ENCODE data around the gene SEZ6.

DNA sequence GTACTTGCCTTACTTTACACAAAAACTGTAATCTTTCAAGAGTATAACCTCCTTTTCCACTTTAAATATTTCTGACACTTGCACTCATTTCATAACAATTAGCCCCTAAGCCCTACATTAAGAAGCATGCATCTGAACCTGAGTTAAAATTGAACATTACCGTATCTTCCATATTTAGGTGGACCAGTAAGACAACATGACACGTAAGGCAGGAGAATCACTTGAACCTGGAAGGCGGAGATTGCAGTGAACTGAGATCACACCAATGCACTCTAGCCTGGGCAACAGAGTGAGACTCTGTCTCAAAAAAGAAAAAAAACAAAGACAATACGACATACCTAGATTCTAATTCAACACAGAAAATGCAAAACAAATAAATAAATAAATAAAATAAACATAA lies 61.5 kb downstream of the SEZ6 start:
- TF ChIP-seq, protein P1, sequence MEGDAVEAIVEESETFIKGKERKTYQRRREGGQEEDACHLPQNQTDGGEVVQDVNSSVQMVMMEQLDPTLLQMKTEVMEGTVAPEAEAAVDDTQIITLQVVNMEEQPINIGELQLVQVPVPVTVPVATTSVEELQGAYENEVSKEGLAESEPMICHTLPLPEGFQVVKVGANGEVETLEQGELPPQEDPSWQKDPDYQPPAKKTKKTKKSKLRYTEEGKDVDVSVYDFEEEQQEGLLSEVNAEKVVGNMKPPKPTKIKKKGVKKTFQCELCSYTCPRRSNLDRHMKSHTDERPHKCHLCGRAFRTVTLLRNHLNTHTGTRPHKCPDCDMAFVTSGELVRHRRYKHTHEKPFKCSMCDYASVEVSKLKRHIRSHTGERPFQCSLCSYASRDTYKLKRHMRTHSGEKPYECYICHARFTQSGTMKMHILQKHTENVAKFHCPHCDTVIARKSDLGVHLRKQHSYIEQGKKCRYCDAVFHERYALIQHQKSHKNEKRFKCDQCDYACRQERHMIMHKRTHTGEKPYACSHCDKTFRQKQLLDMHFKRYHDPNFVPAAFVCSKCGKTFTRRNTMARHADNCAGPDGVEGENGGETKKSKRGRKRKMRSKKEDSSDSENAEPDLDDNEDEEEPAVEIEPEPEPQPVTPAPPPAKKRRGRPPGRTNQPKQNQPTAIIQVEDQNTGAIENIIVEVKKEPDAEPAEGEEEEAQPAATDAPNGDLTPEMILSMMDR (conservative IDR thresholded peaks at IDR 0.05 in 1 of 2, IDR thresholded peaks at IDR 0.05 in 1 of 2; ENCODE audit: low read depth in 1 of 2, low read length in 2 of 2) = no peak
- TF ChIP-seq EZH2 (IDR thresholded peaks at IDR 0.05; ENCODE audit: low read length, missing control alignments) = no peak
